Measurements from ENCODE around the gene YY1AP1.
"Not testable (repeated sequence)": the region's sequence is repeated elsewhere in the genome, so short reads cannot be mapped to it uniquely, and the experiment has no call there.

The YY1AP1 gene

DNA sequence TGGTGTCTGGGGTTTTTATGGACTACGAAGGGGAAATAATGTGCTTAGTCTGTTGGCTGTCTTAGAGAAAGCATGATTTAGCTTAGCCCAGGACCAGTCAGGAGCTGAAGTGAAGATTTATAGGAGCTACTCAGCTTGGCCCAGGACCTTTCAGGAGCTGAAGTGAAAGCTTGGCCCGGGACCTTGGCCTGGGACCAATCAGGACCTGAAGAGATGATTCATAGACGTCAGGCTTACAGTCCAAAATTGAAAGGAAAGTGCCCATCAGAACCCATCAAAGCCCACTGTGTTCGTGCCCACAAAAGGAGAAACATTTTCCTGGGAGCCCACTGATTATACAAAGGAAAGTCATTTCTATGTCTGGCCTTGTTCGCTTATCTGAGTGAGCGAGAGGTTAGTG lies 42.9 kb downstream of the YY1AP1 start:
- peak in 1 of 51 donors; percentile 8 for DNase-seq

DNA sequence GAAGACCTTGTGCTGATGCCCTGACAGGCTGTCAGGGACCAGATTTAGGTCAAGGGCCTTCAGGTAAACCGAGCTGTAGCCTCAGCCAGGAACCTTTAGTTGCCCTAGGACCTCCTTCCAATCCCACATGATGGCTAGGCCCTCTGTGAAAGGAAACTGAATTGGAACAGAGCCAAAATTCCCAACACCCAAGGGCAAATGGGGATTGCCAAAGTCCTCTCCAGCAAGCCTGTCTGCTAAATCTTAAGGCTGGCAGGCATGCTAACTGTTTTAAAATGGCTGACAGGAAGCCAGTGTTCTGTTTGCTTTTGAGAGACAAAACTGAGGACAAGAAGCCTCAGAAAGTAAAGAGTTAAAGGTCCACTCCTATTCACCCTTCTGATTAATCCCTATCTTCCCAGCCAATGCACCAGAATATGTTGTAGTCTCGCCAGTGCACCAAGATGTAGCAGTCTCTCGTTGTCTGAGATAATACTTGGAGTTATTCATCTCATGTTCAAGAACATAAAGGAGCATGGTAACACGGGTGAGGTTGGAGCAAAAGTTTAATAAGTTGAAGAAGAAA lies 43.5 kb downstream of the YY1AP1 start:
- DNase-seq = no peak

DNA sequence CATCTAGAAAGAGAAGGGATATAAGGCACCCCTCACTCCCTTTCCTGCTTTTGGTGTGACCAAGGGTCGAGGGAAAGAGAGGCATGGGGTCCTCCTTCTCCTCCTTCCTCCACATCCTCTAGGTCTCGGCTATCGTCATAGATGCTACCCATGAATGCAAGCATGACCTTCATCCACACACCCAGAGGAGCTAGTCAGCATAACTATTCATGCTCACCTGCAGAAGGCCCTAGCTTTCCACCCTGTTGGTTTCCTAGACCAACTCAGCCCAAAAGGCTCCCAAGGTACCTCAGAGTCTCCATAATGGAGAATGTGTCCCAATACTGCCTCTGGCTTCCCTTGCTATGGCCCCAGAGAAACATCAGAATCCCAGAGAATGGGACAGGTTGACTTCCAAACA lies 45.3 kb downstream of the YY1AP1 start:
- DNase-seq = no peak

DNA sequence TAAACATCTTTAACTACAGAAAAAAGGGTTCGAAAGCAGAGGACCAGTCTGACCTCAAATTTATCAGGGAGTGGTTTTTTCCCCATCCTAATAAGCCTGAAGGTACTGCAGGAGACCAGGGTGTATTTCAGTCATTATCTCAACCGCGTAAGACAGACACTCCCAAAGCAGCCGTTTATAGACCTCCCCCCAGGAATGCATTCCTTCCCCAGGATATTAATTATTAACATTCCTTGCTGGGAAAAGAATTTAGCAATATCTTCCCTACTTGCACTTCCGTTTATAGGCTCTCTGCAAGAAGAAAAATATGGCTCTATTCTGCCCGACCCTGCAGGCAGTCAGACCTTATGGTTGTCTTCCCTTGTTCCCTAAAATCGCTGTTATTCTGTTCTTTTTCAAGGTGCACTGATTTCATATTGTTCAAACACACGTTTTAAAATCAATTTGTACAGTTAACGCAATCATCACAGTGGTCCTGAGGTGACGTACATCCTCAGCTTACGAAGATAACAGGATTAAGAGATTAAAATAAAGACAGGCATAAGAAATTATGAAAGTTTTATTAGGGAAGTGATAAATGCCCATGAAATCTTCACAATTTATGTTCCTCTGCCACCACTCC lies 45.9 kb downstream of the YY1AP1 start:
- not testable (repeated sequence) for DNase-seq

DNA sequence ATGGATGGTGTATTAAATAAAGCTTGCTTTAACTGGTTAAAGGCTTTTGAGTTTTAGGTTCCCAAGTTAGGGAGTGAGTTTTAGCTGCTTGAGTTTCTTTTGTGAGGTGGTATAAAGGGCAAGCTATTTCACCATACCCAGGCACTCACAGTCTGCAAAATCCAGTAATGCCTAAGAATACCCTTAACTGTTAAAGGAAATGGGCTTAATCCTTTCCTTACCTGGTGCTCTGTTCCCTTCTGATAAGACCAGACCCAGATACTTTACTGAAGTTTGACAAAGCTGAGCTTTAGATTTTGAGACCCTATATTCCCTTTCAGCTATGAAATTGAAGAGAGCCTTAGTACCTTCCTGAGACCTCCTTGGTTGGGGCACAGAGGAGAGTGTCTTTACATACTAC lies 48.2 kb downstream of the YY1AP1 start:
- DNase-seq = no peak

DNA sequence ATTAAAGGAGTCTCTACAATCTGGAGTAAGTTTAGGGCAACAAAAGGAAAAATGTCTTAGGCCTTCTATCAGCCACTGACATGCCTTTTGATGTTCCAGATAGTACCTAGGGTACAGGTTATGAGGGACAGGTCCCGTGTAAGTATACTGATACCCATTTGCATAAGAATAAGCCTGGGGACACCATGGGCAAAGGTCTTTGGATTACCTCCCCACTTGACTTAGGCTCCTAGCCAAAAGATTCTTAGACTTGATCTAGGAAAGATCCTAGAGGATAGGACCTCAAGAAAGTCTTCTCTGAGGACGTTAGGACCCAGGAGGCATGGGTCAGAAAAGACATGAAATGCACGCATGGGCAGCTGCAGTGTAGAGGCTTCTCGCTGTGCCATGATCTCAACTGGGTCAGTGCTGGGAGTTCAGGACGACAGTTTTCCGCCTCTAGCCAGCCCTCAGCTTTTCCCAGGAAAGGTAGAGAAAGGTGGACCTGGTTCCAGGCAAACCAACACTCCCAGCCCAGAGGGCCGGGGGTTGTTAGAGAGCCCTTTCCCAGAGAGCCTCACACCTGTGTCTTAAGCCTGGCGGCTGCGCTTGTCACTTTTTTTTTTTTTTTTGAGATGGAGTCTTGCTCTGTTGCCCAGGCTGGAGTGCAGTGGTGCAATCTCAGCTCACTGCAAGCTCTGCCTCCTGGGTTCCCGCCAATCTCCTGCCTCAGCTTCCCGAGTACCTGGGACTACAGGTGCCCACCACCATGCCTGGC lies 52.0 kb downstream of the YY1AP1 start:
- no peak for DNase-seq

DNA sequence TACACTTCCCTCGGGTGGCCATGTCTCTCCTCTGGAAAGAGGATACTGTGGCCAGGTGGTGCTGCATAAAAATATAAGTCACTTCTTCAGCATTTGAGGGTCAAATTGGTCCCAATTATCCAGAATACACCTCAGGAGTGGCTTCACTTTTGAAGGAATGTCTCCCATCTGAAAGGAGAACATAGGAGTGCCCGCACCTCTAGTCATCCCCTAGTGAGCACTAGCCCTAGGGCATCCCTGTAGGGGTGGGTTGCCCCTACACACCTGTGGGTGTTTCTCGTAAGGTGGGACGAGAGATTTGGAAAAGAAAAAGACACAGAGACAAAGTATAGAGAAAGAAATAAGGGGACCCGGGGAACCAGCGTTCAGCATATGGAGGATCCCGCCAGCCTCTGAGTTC lies 62.1 kb downstream of the YY1AP1 start:
- not testable (repeated sequence) for DNase-seq

DNA sequence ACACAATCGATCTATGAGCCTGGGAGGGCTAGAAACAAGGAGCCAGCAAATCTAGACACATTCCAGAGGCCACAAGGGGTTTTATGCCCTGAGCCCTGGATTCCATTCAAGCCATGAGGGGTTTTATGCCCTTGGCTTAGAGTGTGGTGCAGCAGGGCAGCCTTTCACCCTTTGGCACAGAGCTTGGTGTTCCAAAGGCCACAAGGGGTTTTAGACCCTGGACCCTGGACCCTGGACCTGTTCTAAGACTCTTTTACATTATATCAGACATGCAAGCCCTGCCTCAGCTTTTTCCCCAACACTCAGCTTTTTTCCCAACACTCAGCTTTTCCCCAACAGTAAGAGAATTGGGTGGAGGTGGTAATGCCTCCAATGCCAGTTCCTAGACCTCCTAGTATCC lies 65.2 kb downstream of the YY1AP1 start:
- DNase-seq = no peak

DNA sequence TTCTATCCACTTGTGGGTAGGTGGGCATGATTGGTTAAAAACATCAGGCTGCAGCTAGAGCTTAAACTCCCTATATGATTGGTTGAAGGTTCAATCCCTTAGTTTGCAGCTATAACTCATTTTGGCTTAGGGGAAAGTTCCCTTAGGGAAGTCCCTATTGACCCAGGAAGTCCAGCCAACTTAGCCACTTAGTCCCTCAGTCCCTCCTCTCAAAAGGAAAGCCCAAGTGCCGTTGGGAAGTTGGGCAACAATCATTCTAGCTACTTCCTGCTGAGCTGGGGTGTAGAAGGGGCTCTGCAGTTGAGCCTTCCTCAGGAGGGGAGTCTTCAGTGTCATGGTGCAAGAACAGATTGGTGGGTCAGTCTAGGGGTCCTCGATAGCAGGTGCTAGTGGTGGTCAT lies 66.4 kb downstream of the YY1AP1 start:
- DNase-seq = no peak

DNA sequence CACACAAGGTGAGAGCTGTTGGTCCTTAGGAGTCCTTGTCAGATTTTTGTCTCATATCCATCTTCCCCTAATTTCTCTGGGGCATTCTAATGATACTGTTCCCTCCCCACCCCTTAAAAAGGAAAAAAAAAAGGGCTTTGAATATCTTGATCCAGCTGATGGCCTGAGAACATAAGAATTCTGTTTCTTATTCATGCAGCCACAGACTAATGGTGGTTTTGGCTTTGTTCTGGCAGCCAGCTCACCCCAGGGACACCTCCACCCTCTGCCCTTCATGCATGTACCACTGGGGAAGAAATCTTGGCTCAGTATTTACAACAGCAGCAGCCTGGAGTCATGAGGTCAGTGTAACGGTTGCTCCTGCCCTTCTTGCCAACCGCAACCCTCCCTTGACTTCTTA lies 75.3 kb downstream of the YY1AP1 start:
- not testable (repeated sequence) for DNase-seq

DNA sequence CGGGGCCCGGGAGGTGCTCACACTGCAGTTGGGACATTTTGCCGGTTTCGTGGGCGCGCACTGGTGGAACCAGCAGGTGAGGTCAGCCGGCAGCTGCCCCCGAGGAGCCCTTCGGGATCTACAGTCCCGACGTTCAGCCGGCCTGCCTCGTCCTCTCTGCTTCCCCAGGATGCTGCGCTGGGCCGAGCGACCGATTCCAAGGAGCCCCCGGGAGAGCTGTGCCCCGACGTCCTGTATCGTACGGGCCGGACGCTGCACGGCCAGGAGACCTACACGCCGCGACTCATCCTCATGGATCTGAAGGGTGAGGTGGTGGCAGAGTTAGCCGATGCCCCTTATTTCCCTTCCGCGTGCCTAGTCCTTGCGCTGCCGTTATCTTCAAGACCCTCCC lies 78.3 kb downstream of the YY1AP1 start:
- DNase-seq = not testable (repeated sequence)

DNA sequence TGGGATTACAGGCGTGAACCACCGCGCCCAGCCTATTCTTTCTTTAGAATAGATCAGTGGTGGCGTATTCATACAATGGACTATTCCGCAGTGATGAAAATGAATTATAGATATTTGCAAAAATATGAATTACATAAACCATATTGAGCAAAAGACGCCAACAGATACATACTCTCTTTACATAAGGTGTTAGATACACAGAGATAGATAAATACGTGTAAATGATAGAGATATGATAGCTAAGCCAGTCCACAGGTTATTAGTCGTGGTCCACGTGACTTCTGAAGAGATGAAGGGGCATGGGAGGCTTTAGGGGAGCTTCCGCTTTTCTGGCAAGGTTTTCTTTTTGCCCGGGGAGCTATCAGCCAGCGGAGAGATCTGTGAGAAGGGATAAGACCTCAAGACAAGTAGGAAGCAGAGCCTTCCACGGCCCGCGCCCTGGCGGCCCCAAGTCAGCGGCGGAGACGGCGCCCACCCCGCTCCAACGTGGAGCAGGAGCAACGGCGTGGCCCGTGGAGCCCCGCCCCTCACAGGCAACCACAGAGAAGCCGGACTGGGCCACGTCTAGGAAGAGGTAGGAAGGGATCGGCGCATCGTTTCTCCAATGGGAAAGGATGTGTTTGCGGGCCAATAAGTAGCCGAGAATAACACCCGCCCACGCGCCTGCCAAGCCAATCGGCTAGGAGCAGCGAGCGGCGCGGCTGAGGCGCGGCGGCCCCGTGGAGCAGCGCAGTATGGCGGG lies 78.9 kb downstream of the YY1AP1 start, which contains the start of gene MSTO1:
MSTO1 (plus strand) TSS at position 704 of the 742 bp plus-strand sequence; CDS start at position 735, 31 bp downstream.
- peak; percentile 24 to 97 (median 90) for DNase-seq
